Prostate gland (tissue), 2 donors: ENCODE measurements around the gene ATG4B. TPM values are rescaled to one million over a fixed set of nuclear protein-coding genes. Genes with fewer than 3 reads are reported as not detected.

ENCODE experiments used
- DNase-seq: peaks from one replicate; pipeline ENCODE4 v3.0.0-alpha.2; 2019; ENCODE audit warnings: low spot score
- H3K27ac ChIP-seq, 2 donors: fragments of 200-600 bp; sonication (generic); 2 replicates each; pipeline ENCODE4 v1.5.1; 2017 to 2019
- H3K27me3 ChIP-seq: fragments of 200-600 bp; sonication (generic); replicated peaks from 2 replicates; pipeline ENCODE4 v1.5.1; 2019; ENCODE audit not compliant: insufficient read depth
- H3K36me3 ChIP-seq, 2 donors: fragments of 200-600 bp; sonication (generic); 1 replicate in 1 of 2; 2 replicates in 1 of 2; pipeline versions ENCODE4 v1.5.1 to v1.8.1; 2017 to 2019
- H3K4me1 ChIP-seq: fragments of 200-600 bp; sonication (generic); replicated peaks from 2 replicates; pipeline ENCODE4 v1.5.1; 2019
- H3K4me3 ChIP-seq, 2 donors: fragments of 200-600 bp; sonication (generic); 2 replicates each; pipeline ENCODE4 v1.5.1; 2017 to 2019
- H3K9me3 ChIP-seq: fragments of 200-600 bp; sonication (generic); 2 replicates; pipeline ENCODE4 v1.5.1; 2017
- CTCF ChIP-seq, 4 experiments: fragments of 200-600 bp in 2 of 4; fragments of 450-650 bp in 2 of 4; sonication (generic) in 2 of 4; IDR thresholded peaks; 1 replicate in 3 of 4; 2 replicates in 1 of 4; pipeline ENCODE4 v1.5.1; 2016 to 2019; ENCODE audit warnings: antibody characterized with exemption in 4 of 4, mild to moderate bottlenecking in 2 of 4, moderate library complexity in 2 of 4
- POLR2A ChIP-seq: fragments of 450-650 bp; IDR thresholded peaks from one replicate; pipeline ENCODE4 v1.6.1; 2016; ENCODE audit warnings: antibody characterized with exemption, mild to moderate bottlenecking
- POLR2AphosphoS5 ChIP-seq: sonication (generic); formaldehyde crosslinking; IDR thresholded peaks from one replicate; pipeline ENCODE4 v1.6.1; 2017; ENCODE audit warnings: antibody characterized with exemption
- WGBS: methylation state at CpG from one replicate; pipeline ENCODE4 v1.1.5; 2018; 5-methylcytosine and 5-hydroxymethylcytosine counted together
- intact Hi-C: fragments of 100-400 bp; cut with DNase I; formaldehyde crosslinking; loops from one replicate; pipeline ENCODE4 v1.14.2; 2022
- total RNA-seq, 2 donors: library from RNA; depleted of rRNA; stranded (reverse); fragments of >200 nt; gene quantifications; one replicate each; pipeline ENCODE4 v1.1.0, GENCODE V29; 2016

The ATG4B gene
- total RNA-seq, 2 donors from 2014 or later, result 63.9 to 162 TPM

- no peak for TF ChIP-seq CTCF (IDR thresholded peaks at IDR 0.05)
- H3K9me3 ChIP-seq, result no peaks in the 10 kb centered on the region
- H3K4me3 ChIP-seq, result no peak overlapping the region
- no peak overlapping the region for H3K27ac ChIP-seq
- no peaks in the 10 kb centered on the region for H3K36me3 ChIP-seq
- intact Hi-C loops, result no loop called here
- no peak for DNase-seq
- 82% methylated on average over 8 of the region's 8 CpGs for WGBS
- peaks cover 16% of the 10 kb centered on the region for H3K4me1 ChIP-seq
- no peaks in the 10 kb centered on the region for H3K27me3 ChIP-seq
Measured at GRCh38 chr2:241640165-241640795, 2.8 kb downstream of the ATG4B start.

GRCh38 chr2:241641631-241642030, 4.1 kb downstream of the ATG4B start:
- intact Hi-C loops, result no loop called here
- H3K4me3 ChIP-seq, result no peak overlapping the region
- TF ChIP-seq CTCF (IDR thresholded peaks at IDR 0.05), result no peak
- TF ChIP-seq POLR2AphosphoS5, result no peak
- no peak for TF ChIP-seq POLR2A
- no peaks in the 10 kb centered on the region for H3K36me3 ChIP-seq
- WGBS, result 51% methylated on average over 2 of the region's 2 CpGs
- DNase-seq, result no peak
- no peaks in the 10 kb centered on the region for H3K9me3 ChIP-seq
- H3K27ac ChIP-seq, result no peak overlapping the region
- H3K4me1 ChIP-seq, result peaks cover 8% of the 10 kb centered on the region
- no peaks in the 10 kb centered on the region for H3K27me3 ChIP-seq

- Histone ChIP-seq H3K4me1 (no peaks in the 10 kb centered on the region), H3K4me3 (no peak overlapping the region), H3K27me3 (no peaks in the 10 kb centered on the region), H3K9me3 (no peaks in the 10 kb centered on the region), H3K27ac (no peak overlapping the region), H3K36me3 (no peaks in the 10 kb centered on the region)
- intact Hi-C loops, result no loop called here
- 85% methylated on average over 26 of the region's 26 CpGs for WGBS
- DNase-seq, result no peak
- no peak for TF ChIP-seq POLR2AphosphoS5
- TF ChIP-seq POLR2A, result no peak
- no peak for TF ChIP-seq CTCF (IDR thresholded peaks at IDR 0.05)
Measured at GRCh38 chr2:241645056-241645914, 7.8 kb downstream of the ATG4B start.

- Histone ChIP-seq H3K4me3 (no peak overlapping the region), H3K27me3 (no peaks in the 10 kb centered on the region), H3K27ac (no peak overlapping the region), H3K9me3 (no peaks in the 10 kb centered on the region), H3K36me3 (no peaks in the 10 kb centered on the region), H3K4me1 (no peaks in the 10 kb centered on the region)
- DNase-seq, result no peak
- WGBS, result 87% methylated on average over 14 of the region's 14 CpGs
- intact Hi-C loops, result no loop called here
- no peak for TF ChIP-seq POLR2A
- no peak for TF ChIP-seq CTCF (IDR thresholded peaks at IDR 0.05)
- TF ChIP-seq POLR2AphosphoS5, result no peak
Measured at GRCh38 chr2:241645915-241646645, 8.6 kb downstream of the ATG4B start.
